ENCODE results near the gene CCNQ.

Gene CCNQ

DNA sequence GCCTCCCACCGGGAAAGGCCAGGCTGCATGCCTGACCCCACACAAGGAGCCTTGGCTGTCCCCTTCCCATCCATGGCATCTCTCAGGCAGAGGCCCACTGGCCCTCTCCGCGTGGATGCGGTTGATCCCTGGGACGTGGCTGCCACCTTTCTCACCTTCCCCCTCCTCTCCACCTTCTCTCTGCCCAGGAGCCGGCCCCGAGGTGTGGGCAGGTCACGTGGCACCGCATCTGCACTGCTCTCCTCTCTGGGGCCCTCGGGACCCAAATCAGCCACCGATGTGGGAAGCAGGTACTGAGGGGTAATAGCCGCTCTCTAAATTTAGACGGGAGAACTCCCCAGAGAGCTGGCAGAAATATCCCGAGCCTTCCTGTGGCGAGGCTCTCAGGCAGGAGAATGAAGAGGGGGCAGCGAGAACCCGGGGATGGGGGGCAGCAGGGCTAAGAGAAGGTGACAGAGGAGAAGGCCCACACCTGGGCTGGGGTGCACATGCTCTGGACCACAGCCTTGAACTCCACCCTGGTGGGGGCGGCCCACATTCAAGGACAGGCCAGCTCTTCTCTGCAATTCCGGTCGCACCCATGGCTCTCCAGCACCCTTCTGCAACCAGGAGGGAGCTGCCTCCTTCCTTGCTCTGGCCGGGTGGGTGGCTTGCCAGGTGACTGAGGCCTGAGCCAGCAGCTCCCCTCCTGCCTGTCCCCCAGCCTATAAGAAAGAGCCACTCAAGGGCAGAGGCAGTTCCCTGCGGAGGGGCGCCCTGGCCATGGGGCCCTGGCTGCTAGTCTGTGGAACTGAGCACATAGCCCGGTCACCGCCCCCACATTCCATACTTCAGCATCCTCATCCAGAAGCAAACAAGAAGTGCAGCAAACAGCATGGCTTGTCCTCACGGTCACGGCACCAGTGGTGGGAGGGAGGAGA lies 38.4 kb upstream of the CCNQ start:
- no peak for DNase-seq (ENCODE audit: low read depth)

DNA sequence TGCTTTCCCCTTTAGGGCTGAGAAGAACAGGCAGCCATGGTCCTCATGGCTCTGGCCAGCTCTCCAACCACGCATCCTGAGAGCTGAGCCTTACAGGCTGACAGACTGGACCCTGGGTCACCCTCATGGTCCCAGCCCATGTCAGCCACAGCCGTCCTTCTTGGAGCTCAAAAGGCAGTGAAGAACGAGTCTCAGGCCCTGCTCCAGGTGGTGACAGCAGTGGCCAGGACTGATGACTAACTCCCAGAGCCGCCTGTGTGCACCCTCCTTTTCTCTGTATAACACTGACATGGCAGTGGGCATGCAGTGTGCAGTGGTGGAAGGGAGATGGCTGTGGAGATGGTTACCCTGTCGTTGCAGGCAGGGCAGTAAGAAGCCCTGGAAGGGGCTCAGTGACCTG lies 37.8 kb upstream of the CCNQ start:
- DNase-seq (ENCODE audit: low read depth): no peak

DNA sequence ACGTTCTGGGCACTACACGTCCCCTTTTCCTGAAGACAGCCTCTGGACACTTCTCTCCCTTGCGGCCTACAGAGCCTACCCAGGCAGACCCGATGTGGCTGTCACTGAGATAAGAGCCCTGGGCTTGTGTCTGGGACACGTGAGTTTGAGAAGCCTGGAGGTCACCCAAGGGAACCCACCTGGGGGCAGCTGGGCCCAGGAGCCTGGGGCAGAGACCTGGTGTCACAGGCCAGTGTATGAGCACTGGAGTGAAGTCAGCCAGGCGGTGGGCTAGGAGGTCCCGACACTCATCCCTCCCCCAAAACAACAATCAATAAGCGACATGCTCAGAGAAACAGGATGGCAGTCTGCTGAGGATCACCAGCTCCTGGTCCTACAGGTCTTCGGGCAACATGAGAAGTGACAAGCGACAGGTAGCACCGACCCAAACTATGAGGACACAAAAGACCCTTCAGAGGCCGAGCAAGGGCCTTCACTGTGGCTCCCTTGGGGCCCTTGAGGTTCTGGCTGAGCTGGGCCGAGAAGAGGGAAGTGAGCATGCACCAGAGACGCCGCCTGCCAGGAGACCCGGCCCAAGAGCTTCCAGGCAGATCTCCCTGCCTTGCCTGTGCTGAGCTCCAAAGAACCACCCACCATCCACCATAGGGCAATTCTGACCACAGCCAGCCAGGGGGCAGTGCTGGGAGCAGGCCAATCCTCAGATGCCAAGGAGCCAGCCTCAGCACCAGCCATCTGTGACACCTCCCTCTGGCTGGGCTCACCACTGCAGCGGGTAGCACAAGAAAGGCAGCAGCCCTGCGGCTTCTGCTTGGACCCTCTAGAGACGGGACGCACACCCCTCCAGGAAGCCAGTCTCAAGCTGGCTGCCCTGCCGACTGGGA lies 37.1 kb upstream of the CCNQ start:
- no peak for DNase-seq (ENCODE audit: low read depth)

DNA sequence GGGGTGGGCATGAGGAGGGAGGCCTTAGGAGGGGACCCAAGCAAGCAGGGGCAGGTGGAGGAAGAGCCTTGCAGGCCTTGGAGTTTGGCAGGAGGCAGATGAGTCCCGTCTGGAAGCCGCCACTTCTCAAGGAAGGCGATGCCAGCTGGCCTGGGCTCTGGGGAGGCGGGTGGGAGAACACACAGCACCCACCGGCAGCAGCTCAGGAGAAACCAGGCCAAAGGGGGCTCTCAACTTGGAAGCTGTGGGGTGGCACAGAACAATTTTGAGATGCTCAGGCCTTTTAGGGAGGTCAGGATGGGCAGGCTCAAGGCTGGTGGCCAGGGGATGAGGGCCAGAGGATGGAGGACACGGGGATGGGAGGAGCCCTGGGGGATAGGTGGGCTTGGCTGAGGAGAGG lies 36.4 kb upstream of the CCNQ start:
- DNase-seq (ENCODE audit: low read depth): no peak

DNA sequence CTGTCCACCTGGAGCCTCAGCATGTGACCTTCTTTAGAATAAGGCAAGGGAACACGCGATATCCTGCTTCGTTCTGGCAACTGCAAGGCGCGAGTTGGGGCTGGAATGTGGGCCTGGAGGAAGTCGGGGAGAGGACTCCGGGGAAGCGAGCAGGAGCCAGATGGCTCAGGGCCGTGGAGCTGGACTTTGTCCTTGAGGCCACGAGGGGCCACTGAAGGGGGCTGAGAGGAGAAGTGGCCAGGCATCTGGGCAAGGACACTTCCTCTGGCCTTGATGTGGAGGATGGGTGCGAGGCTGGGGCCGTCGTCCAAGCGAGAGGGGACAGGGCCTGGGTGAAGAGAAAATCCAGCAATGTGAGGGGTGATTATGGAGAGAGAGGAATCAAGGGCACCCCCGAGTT lies 35.9 kb upstream of the CCNQ start:
- no peak for DNase-seq (ENCODE audit: low read depth)

DNA sequence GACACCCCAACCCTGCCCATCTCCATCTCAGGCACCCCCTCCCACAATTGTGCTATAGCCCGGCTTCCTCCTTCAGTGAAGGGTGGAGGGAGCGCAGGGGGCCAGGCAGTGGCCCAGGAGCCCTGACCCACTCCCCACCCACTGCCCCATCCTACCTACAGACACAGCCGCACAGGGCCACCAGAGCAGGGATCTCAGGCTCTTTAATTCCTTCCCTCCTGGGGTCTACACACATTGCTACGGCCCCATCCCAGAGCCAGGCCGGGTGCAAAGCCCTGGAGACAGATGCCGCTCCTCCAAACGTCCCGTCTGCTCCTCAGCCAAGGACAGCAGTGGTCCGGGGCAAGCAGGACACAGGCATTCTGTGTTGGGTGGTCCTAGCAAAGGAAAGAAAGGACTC lies 35.3 kb upstream of the CCNQ start:
- DNase-seq (ENCODE audit: low read depth): no peak

DNA sequence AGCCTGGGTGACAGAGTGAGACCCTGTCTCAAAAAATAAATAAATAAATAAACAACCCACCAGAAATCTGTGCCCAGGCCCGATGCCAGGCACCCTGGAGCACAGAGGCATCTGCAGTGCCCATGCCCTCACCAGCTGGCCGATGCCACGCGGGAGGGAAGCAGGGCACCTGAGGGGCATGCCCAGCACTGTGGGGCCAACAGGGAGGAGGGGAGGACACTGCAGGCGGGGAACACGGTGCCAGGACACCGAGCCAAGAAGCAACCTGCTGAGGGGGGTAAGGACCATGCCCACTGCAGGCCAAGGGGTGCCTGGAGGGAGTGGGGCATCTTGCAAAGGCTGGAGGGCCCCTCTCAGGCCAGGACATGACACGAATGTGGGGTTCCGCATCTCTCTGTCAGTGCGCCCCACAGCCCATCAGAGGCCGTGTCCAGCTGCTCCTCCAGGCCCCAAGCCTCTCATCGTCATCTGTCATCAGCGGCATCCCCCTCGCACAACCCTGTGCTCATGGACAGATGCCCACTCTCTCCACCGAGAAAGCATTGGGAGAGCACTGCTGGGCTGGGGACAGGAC lies 34.8 kb upstream of the CCNQ start:
- DNase-seq (ENCODE audit: low read depth): no peak

DNA sequence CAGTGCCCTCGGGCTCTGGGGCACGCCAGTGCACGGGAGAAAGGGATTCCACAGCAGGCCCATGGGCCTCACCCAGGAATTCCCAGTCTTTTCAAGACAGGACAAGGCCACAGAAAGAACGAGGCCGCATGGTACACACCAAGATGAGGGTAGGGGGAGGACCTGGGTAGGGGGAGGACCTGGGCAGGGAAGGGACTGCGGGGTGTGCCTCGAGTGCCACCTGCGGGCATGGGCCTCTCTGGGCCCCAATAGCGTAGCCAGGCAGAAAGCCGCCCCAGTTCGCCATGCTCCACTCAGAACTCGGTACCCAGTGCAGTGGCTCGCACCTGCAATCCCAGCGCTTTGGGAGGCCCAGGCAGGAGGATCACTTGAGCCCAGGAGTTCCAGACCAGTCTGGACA lies 34.1 kb upstream of the CCNQ start:
- no peak for DNase-seq (ENCODE audit: low read depth)

DNA sequence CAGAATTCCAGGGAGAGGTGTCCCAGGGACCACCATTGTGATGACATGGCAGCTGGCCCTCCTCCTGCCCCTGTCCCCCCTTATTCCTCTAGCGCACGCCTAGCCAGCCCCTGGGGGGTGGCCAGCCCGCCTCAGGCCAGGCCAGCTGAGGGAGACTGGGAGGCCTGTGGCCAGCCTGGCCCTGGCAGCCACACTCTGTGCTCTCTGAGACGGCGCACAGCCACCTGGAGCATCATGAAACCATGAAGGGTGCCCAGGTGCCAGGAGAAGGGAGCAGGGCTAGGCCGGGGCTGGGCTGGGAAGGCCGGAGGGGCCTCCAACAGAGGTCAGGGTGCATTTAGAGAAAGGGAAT lies 33.6 kb upstream of the CCNQ start:
- no peak for DNase-seq (ENCODE audit: low read depth)

DNA sequence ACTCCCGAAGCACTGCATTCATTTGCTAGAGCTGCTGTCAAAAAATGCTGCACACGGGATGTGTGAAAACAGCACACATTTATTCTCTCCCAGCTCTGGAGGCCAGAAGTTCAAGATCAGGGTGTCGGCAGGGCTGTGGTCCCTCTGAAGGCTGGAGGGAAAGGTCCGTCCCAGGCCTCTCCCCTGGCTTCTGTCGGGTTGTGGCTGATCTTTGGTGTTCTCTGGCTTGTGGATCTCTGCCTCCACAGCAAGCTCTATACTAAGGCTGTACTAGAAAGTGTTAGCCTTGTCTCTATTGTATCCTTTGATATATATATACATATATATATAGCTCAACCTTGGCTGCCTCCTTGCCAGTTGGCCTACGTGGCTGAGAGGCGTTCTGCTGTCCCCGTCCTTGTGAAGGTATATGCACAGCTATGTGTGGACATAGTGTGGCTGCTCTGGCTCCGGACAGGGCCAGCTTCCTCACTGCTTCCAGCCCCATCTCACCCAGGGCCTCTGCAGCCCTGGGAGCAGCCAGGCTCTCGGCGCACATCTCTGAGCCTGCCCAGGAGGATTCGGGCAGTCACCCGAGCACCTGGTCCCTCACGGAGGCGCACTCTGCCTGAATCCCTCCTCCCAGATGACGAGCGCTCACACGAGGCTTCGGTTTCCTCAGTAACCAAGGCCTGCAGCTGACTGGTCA lies 33.1 kb upstream of the CCNQ start:
- DNase-seq (ENCODE audit: low read depth): no peak

DNA sequence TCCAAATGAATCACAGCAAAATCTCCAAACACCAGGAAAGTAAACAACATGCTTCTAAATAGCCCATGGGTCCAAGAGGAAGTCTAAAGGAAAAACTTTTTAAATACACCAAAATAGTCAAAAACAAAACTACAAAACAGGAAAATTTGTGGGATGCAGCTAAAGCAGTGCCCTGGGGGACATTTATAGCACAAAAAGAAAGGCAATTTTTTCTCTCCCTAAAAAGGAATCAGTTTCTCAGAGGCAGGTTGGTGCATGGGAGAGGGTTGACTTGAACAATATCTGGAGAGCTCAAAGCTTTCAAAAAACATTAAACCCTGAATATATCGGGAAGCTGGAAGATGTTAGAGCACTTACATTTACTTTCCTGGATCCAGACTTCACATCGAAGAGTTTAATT lies 32.4 kb upstream of the CCNQ start:
- no peak for DNase-seq (ENCODE audit: low read depth)

DNA sequence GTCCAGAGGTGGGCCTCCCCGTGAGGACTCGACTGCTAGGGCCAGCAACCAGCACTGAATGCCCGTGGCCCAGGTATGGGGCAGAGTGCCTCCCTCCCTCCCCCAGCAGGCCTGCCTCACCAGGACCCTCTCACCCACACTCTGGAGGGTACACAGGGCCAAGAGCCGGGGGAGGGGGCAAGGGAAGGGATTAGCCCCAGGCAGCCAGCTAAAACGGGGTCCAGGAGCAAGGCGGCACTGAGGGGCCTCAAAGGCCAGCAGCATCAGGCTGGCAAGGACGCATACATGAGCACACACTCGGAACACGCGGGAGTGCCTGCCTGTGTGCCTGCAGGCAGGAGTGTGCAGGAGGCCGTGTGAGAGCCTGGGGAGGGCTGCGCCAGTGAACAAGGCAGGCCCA lies 29.7 kb upstream of the CCNQ start:
- no peak for DNase-seq (ENCODE audit: low read depth)

DNA sequence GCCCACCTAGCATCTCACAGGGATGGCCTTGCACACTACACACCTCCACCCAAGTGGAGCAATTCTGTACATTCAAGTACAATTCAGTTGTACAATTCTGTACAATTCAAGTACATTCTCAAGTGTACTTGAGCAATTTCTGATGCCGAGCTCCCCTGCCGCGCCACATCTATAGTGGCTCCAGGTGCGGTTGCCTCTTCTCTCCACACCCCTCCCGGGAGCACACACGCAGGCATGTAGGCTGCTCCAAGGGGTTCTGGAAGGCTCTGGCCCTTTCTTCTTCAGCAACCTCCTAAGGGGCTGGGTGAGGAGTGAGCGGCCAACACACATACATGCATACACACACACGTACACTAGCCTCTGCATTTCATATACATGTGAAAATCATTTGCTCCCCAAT lies 29.2 kb upstream of the CCNQ start:
- no peak for DNase-seq (ENCODE audit: low read depth)

DNA sequence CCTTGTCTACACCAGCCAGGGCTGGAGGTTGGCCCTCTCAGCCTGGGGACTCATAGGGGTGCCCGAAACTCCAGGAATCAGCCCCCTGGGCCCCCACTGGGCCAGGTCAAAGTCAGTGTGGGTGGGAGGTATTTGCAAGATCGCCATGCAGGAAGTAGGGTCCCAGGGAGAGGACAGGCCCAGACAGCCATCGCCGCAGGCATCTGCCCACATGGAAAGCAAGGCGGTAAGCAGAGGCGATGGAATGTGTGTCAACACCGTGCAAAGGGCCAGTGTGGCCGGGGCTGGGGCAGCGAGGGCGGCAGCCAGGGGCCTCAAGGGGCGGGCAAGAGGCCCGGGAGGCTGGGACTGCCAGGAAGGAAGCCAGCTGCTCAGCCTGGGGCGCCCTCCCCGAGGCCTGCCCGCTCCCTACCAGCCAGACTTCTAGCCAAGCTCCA lies 28.8 kb upstream of the CCNQ start:
- DNase-seq (ENCODE audit: low read depth): no peak

DNA sequence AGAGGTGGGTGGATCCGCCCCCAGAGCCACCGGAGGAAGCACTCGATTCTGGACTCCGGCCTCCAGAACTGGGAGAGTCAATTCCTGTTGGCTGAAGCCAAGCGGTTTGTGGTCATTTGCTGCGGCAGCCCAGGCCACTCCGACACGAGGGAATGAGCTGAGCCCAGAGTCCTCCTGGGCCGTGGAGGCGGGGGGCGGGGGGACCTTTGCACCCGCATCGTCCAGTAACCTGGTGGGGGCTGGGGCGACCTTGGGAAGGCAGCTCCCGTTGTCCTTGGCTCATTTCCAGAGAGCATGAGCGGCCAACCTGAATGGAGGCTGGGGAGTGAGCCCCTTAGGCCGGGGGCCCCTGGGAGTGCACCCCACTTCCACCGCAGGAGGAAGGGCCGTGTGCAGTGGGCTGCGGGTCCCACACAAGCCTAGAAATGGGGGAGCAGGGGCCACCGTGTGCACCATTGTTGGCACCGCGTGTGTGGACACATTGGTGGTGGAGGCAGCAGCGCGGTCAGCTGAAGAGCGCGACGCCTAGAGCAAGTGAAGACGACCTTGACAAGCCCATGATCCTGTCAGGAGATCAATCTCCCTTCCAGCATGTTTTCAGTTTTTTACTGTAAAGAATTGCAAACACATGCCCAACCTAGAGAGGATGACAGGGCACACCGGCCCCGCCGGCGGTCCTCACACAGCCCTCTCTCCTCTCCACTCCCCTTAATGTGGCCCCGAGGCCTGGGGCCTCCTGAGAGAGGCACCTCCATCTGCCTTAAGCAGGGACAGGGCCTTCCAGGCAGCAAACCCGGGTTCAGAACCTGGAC lies 28.1 kb upstream of the CCNQ start:
- DNase-seq (ENCODE audit: low read depth): no peak

DNA sequence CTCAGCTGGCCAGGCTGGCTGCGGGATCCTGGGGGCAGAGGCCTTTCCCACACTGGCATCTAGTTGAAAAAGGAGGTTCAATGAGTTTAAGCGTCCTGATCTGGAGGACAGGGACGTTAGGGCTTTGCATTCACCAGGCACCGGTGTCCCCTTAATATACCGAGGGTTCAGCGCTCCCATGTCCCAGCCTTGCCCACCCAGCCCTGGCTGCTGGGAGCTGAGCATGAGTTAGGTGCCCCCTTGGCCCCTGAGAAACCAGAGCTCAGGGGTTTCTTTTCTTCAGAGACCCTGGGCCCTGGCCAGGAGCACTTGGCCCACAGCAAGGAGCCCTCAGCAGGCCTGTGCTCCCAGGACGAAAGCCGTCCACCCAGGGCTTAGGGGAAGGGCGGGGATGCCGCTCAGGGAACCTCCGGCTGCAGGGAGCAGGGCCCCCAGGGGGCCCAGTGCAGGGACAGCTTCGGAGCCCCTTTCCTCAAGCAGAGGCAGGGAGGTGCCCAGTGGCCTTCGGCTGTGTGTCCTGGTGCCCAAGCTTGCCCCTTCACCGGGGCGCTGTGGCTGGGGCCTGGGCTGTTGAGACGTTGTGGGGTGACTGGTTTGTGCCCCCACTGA lies 27.2 kb upstream of the CCNQ start:
- DNase-seq (ENCODE audit: low read depth): no peak

DNA sequence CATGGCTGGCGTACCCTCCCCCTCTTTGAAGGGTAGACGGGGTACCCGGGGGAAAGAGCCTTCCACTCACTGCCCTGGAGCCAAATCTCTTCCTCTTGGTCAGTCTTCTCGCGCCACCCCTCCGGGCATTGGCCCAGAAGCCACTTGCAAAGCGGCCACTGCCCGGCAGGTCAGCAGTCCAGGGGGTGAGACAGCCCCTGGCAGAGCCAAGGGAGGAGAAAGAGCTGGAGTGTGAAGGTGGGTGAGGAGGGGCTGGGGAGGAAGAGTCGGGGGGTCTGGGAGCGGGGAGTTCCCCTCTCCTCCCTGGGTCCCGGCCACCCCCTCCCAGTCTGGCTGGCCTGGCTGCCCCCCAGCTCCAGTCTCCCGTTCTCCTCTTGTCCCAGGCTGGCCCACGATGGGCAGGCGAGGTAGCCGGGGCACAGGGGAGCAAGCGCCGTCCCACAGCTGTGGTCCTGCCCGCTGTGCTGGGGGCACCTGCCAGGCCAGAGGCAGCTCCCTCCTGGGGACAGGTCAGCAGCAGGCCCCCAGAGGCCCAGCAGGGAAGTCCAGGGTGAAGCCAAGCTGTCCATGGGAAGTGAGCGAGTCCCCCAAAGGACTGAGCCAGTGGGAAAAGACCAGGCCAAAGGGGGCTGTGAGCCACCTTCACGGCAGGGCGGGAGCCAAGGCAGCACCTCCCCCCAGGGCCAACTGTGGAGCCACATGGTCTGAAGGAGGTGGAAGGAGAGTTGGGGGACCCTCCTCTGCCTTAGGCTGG lies 26.5 kb upstream of the CCNQ start:
- no peak for DNase-seq (ENCODE audit: low read depth)

DNA sequence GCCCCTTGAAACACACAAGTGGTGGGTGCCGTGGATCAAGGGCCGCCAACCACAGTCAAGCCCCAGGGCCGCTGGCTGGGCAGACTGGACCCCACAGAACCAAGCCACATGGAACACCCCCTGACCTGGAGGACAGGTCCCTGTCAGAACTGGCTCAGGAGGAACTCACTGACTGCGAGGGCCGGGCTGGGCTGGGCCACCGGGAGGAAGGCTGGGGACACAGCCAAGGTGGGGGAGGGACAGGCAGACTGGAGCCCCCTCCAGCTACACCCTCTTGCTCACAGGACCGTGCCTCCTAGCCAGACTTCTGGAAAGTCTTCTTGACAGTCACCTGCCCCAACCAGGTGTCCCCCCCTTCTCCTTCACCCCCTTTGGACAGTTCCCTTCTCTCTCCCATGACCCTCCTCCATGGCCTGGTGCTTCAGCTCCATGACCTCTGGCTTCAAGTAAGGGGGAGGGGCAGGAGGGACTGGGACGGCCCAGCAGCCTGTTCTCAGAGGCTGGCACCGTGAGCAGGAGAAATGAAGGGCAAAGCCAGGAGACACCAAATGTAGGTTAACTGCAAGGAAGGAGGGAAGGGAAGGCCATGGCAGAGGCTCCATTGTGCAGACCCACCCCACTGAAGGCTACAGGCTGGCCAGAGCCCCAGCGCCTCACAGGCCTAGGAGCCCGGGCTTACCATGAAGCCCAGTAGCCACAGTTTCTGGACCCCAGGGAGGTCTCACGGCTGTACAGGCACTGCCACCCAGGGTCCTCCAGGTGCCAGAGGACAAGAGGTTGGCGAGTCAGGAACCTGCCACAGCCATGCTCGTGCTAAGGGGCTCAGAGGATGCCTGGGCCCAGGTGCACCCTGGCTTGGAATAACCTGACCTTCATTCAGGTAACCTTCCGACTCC lies 25.5 kb upstream of the CCNQ start:
- DNase-seq (ENCODE audit: low read depth): no peak

DNA sequence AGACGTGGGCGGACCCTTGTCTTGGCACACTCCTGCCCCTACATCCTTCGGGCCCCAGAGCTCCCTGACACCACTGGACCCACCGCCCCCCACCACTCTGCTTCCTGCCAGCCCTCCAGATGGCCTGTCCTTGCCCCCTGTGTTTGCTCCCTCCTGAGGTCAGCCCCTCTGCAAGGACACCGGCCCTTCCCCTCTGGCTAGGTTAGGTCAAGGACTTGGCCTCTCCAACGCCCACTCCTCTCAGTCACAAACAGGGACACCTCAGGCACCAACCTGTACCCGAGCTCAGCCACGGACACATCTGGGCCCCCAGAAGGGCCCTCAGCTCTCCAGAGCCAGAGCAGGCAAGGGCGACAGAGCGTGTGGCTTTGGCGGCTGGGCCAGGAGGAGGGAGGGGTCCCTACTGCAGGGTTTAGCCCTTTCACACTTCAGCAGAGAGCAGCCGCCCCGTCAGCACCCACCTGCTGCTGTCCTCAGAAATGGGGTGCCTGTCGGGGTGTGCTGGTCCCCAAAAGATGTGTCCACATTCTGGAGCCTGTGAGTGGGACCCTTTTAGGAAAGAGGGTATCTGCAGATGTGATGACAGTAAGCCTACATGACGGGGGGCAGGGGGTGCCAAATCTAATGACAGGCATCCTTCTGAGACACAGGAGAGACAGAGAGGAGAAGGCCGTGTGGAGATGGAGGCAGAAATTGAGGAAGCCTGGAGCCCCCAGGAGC lies 24.5 kb upstream of the CCNQ start:
- DNase-seq (ENCODE audit: low read depth): no peak
